Inflammatory macrophage treated with lipopolysaccharide for 4 hours (primary cell): Measurements from ENCODE around the gene DSTN.

Source experiments
- DNase-seq: peaks from one replicate; pipeline ENCODE4 v3.0.0-alpha.2; 2020

The DSTN gene

GRCh38 chr20:17625246-17626051 lies 55.6 kb downstream of the DSTN start:
- no peak for DNase-seq

- DNase-seq: no peak
Observed at GRCh38 chr20:17626217-17627007, 56.5 kb downstream of the DSTN start.

GRCh38 chr20:17627101-17627955 lies 57.5 kb downstream of the DSTN start:
- no peak for DNase-seq

GRCh38 chr20:17628101-17628841 lies 58.4 kb downstream of the DSTN start:
- DNase-seq: no peak

GRCh38 chr20:17629025-17629424 lies 59.1 kb downstream of the DSTN start:
- DNase-seq: no peak

- no peak for DNase-seq
Observed at GRCh38 chr20:17629678-17630089, 59.8 kb downstream of the DSTN start.

GRCh38 chr20:17630151-17630805 lies 60.4 kb downstream of the DSTN start:
- no peak for DNase-seq

GRCh38 chr20:17630806-17631195 lies 60.9 kb downstream of the DSTN start:
- no peak for DNase-seq

GRCh38 chr20:17631576-17632319 lies 61.9 kb downstream of the DSTN start:
- no peak for DNase-seq

- no peak for DNase-seq
Observed at GRCh38 chr20:17633221-17633849, 63.5 kb downstream of the DSTN start.

GRCh38 chr20:17633850-17634500 lies 64.1 kb downstream of the DSTN start:
- no peak for DNase-seq

GRCh38 chr20:17634661-17635331 lies 64.9 kb downstream of the DSTN start:
- peak; percentile 61 for DNase-seq

GRCh38 chr20:17635332-17636244 lies 65.7 kb downstream of the DSTN start:
- no peak for DNase-seq

GRCh38 chr20:17636523-17637412 lies 66.9 kb downstream of the DSTN start:
- DNase-seq: no peak

- DNase-seq: no peak
Observed at GRCh38 chr20:17637413-17637780, 67.5 kb downstream of the DSTN start.

- DNase-seq: no peak
Observed at GRCh38 chr20:17637985-17638640, 68.2 kb downstream of the DSTN start.
